CD4-positive, alpha-beta T cell (primary cell): ENCODE results near the gene NCAPG2. TPM values are rescaled to one million over a fixed set of nuclear protein-coding genes. Genes with fewer than 3 reads are reported as not detected.
A peak's percentile ranks its signal among the peaks of the same experiment; 100 is the strongest.

Experiments
- ATAC-seq: fragments of 200-7000 bp; cut with Tn5 transposase; one replicate; pipeline ENCODE4 v1.10.0; 2022; ENCODE audit warnings: mild to moderate bottlenecking; ENCODE audit not compliant: poor library complexity
- CTCF ChIA-PET: fragments of 350-600 bp; sonication (Branson Sonifier 250); formaldehyde crosslinking; loops from one replicate; lab custom pipeline; 2021; ENCODE audit warnings: antibody characterized with exemption, inconsistent platforms; lab: Charles Lee
- POLR2A ChIA-PET: fragments of 350-600 bp; sonication (Branson Sonifier 250); formaldehyde crosslinking; loops from one replicate; lab custom pipeline; 2021; ENCODE audit warnings: antibody characterized with exemption, inconsistent platforms; lab: Charles Lee
- DNase-seq, 14 experiments: peaks; one replicate each; pipeline ENCODE4 v3.0.0-alpha.2; 2013 to 2020; ENCODE audit warnings: mixed read lengths in 2 of 14
- H3K27ac ChIP-seq, 2 donors: one replicate each; pipeline versions ENCODE4 v1.5.1 to v1.7.0; 2013; ENCODE audit warnings: low read length in 2 of 2, low read depth in 1 of 2, mild to moderate bottlenecking in 1 of 2
- H3K27me3 ChIP-seq, 2 experiments: 1 replicate in 1 of 2; 2 replicates in 1 of 2; pipeline versions ENCODE4 v1.6.1 to v1.7.0; 2013; ENCODE audit warnings: low read length in 2 of 2, control low read depth in 1 of 2, mild to moderate bottlenecking in 1 of 2, moderate library complexity in 1 of 2; ENCODE audit not compliant: insufficient read depth in 2 of 2, control insufficient read depth in 1 of 2
- H3K36me3 ChIP-seq: one replicate; pipeline ENCODE4 v1.6.1; 2013; ENCODE audit warnings: low read length, control low read depth; ENCODE audit not compliant: insufficient read depth
- H3K4me1 ChIP-seq: one replicate; pipeline ENCODE4 v1.6.1; 2013; ENCODE audit warnings: low read length, control low read depth; ENCODE audit not compliant: insufficient read depth
- H3K4me3 ChIP-seq: one replicate; pipeline ENCODE4 v1.5.1; 2013; ENCODE audit warnings: mild to moderate bottlenecking, low read length, moderate library complexity
- H3K9me3 ChIP-seq, 2 experiments: 1 replicate in 1 of 2; 2 replicates in 1 of 2; pipeline versions ENCODE4 v1.6.1 to v1.7.0; 2013; ENCODE audit warnings: low read length in 2 of 2, mild to moderate bottlenecking in 2 of 2, control low read depth in 1 of 2, moderate library complexity in 1 of 2; ENCODE audit not compliant: control insufficient read depth in 1 of 2, insufficient read depth in 1 of 2
- H3K27ac Mint-ChIP-seq: one replicate; pipeline ENCODE4 v1.8.0; 2020; ENCODE audit warnings: mixed read lengths
- H3K27me3 Mint-ChIP-seq: one replicate; pipeline ENCODE4 v1.8.0; 2021; ENCODE audit warnings: mixed read lengths
- H3K36me3 Mint-ChIP-seq: one replicate; pipeline ENCODE4 v1.8.0; 2021; ENCODE audit warnings: low read depth, mixed read lengths
- H3K4me1 Mint-ChIP-seq: one replicate; pipeline ENCODE4 v1.8.0; 2021; ENCODE audit warnings: low read depth, mixed read lengths
- H3K4me3 Mint-ChIP-seq: one replicate; pipeline ENCODE4 v1.8.0; 2020; ENCODE audit warnings: mild to moderate bottlenecking, mixed read lengths
- H3K9me3 Mint-ChIP-seq: one replicate; pipeline ENCODE4 v1.8.0; 2020; ENCODE audit warnings: mixed read lengths
- intact Hi-C, 2 experiments: fragments of 100-400 bp; cut with DNase I in 1 of 2; cut with micrococcal nuclease in 1 of 2; formaldehyde crosslinking; loops; one replicate each; pipeline versions ENCODE4 v1.15.1 to v1.9.0; 2023 to 2025; cut with DNase I, micrococcal nuclease
- total RNA-seq, 174 experiments: library from RNA in 2 of 174; stranded (reverse) in 2 of 174; gene quantifications; one replicate each; pipeline ENCODE4 v1.2.3 and lab custom pipeline; 2021 to 2026
- TF ChIP-seq, protein P1 (sequence below): fragments of 200-600 bp; IDR thresholded peaks from one replicate; pipeline ENCODE4 v1.8.0; 2022; ENCODE audit warnings: antibody characterized with exemption, mild to moderate bottlenecking

NCAPG2 gene
- total RNA-seq, 2 experiments from 2014 or later, result 9.9 to 11.8 TPM

GRCh38 chr7:158655507-158655906, 49.1 kb downstream of the NCAPG2 start:
- H3K27me3 Mint-ChIP-seq, result no peaks in the 10 kb centered on the region
- TF ChIP-seq, protein P1, sequence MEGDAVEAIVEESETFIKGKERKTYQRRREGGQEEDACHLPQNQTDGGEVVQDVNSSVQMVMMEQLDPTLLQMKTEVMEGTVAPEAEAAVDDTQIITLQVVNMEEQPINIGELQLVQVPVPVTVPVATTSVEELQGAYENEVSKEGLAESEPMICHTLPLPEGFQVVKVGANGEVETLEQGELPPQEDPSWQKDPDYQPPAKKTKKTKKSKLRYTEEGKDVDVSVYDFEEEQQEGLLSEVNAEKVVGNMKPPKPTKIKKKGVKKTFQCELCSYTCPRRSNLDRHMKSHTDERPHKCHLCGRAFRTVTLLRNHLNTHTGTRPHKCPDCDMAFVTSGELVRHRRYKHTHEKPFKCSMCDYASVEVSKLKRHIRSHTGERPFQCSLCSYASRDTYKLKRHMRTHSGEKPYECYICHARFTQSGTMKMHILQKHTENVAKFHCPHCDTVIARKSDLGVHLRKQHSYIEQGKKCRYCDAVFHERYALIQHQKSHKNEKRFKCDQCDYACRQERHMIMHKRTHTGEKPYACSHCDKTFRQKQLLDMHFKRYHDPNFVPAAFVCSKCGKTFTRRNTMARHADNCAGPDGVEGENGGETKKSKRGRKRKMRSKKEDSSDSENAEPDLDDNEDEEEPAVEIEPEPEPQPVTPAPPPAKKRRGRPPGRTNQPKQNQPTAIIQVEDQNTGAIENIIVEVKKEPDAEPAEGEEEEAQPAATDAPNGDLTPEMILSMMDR, result no peak
- H3K27ac Mint-ChIP-seq, result no peak overlapping the region
- peaks cover 31% of the 10 kb centered on the region for H3K36me3 ChIP-seq
- POLR2A ChIA-PET, result no interaction called here
- no peak overlapping the region for H3K27ac ChIP-seq
- no peak for ATAC-seq
- H3K4me3 Mint-ChIP-seq, result no peak overlapping the region
- H3K4me3 ChIP-seq, result no peak overlapping the region
- H3K4me1 ChIP-seq, result peaks cover 12% of the 10 kb centered on the region
- H3K4me1 Mint-ChIP-seq, result peaks cover 8% of the 10 kb centered on the region
- intact Hi-C loops, result no loop called here
- peak in 1 of 14 experiments; percentile 13 for DNase-seq
- H3K27me3 ChIP-seq, result no peaks in the 10 kb centered on the region
- CTCF ChIA-PET, result no interaction called here
- H3K36me3 Mint-ChIP-seq, result peaks cover 50% of the 10 kb centered on the region
- no peaks in the 10 kb centered on the region for H3K9me3 Mint-ChIP-seq
- no peaks in the 10 kb centered on the region for H3K9me3 ChIP-seq

GRCh38 chr7:158651968-158652565, 52.5 kb downstream of the NCAPG2 start:
- intact Hi-C loops, result no loop called here
- peaks cover 12% of the 10 kb centered on the region for H3K4me1 ChIP-seq
- Mint-ChIP-seq H3K36me3 (peaks cover 50% of the 10 kb centered on the region), H3K27ac (no peak overlapping the region), H3K4me1 (peaks cover 10% of the 10 kb centered on the region), H3K9me3 (no peaks in the 10 kb centered on the region), H3K27me3 (no peaks in the 10 kb centered on the region), H3K4me3 (no peak overlapping the region)
- ChIA-PET CTCF (no interaction called here), POLR2A (no interaction called here)
- peaks cover 35% of the 10 kb centered on the region for H3K36me3 ChIP-seq
- H3K4me3 ChIP-seq, result no peak overlapping the region
- DNase-seq, result no peak
- no peak for ATAC-seq
- no peaks in the 10 kb centered on the region for H3K27me3 ChIP-seq
- no peak overlapping the region for H3K27ac ChIP-seq
- H3K9me3 ChIP-seq, result peaks cover 0 to 4% of the 10 kb centered on the region in 2 experiments
- TF ChIP-seq, protein P1, result no peak

DNA sequence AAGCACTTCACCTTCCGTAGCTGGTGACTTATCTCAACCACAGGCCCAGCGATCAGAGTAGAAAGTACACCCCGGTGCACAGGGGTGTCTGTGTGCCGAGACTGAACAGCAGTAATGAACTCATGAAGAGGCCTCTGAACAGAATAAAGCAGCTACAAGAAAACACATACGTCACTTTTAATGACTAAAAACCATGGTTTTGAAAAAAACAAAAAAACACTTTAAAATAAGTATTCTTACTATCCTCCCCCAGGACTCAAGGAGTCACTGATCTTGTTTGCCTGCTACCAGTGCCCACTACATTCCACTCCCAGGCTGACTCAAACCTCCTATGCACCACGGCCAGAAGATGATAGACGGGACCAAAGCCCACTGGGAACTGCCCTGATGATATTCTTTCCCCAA, 53.8 kb downstream of the NCAPG2 start:
- Mint-ChIP-seq H3K9me3 (no peaks in the 10 kb centered on the region), H3K27ac (no peak overlapping the region), H3K4me1 (peaks cover 3% of the 10 kb centered on the region), H3K27me3 (no peaks in the 10 kb centered on the region), H3K36me3 (peaks cover 43% of the 10 kb centered on the region), H3K4me3 (no peak overlapping the region)
- TF ChIP-seq, protein P1, result no peak
- intact Hi-C loops, result no loop called here
- peaks cover 29% of the 10 kb centered on the region for H3K36me3 ChIP-seq
- no peak overlapping the region for H3K4me3 ChIP-seq
- ChIA-PET CTCF (no interaction called here), POLR2A (no interaction called here)
- no peak overlapping the region for H3K27ac ChIP-seq
- DNase-seq, result no peak
- peaks cover 3% of the 10 kb centered on the region for H3K4me1 ChIP-seq
- H3K9me3 ChIP-seq, result peaks cover 0 to 4% of the 10 kb centered on the region in 2 experiments
- H3K27me3 ChIP-seq, result no peaks in the 10 kb centered on the region
- ATAC-seq, result peak; percentile 37
